ACC112 (cell line): ENCODE measurements around the gene TMEM37.

Source experiments
- H2AFZ ChIP-seq: fragments of 200-600 bp; sonication (generic); one replicate; pipeline ENCODE4 v1.6.0; 2017; ENCODE audit warnings: antibody characterized with exemption, low read length; ENCODE audit not compliant: unreplicated experiment
- H3K27ac ChIP-seq: fragments of 200-600 bp; sonication (generic); 2 replicates; pipeline ENCODE4 v1.5.1; 2014; ENCODE audit warnings: low read depth, mild to moderate bottlenecking, antibody characterized with exemption, low read length, moderate library complexity
- H3K27me3 ChIP-seq: fragments of 200-600 bp; sonication (generic); 2 replicates; pipeline ENCODE4 v1.6.1; 2014; ENCODE audit warnings: mild to moderate bottlenecking, antibody characterized with exemption, low read length, moderate library complexity, mixed read lengths; ENCODE audit not compliant: insufficient read depth
- H3K36me3 ChIP-seq: fragments of 200-600 bp; sonication (generic); 2 replicates; pipeline ENCODE4 v1.6.1; 2016; ENCODE audit warnings: mild to moderate bottlenecking, antibody characterized with exemption, low read length, moderate library complexity, mixed read lengths; ENCODE audit not compliant: insufficient read depth
- H3K4me1 ChIP-seq: fragments of 200-600 bp; sonication (generic); one replicate; pipeline ENCODE4 v1.6.1; 2016; ENCODE audit warnings: low read length, mixed read lengths; ENCODE audit not compliant: insufficient read depth, unreplicated experiment, control insufficient read depth
- H3K4me3 ChIP-seq: fragments of 200-600 bp; sonication (generic); 2 replicates; pipeline ENCODE4 v1.5.1; 2014; ENCODE audit warnings: mild to moderate bottlenecking, low read depth, low read length
- H3K79me2 ChIP-seq: fragments of 200-600 bp; sonication (generic); one replicate; pipeline ENCODE4 v1.6.0; 2016; ENCODE audit warnings: low read length; ENCODE audit not compliant: control insufficient read depth, unreplicated experiment, insufficient read depth

The TMEM37 gene

GRCh38 chr2:119473621-119474370 is 42.1 kb downstream of the TMEM37 start:
- no peak overlapping the region for H3K27ac ChIP-seq
- H3K36me3 ChIP-seq, result no peaks in the 10 kb centered on the region
- H3K27me3 ChIP-seq, result no peaks in the 10 kb centered on the region
- no peaks in the 10 kb centered on the region for H3K79me2 ChIP-seq
- H2AFZ ChIP-seq, result no peak overlapping the region
- no peaks in the 10 kb centered on the region for H3K4me1 ChIP-seq
- H3K4me3 ChIP-seq, result no peak overlapping the region

- H3K4me1 ChIP-seq, result no peaks in the 10 kb centered on the region
- H3K36me3 ChIP-seq, result no peaks in the 10 kb centered on the region
- no peak overlapping the region for H3K4me3 ChIP-seq
- no peaks in the 10 kb centered on the region for H3K27me3 ChIP-seq
- no peaks in the 10 kb centered on the region for H3K79me2 ChIP-seq
- no peak overlapping the region for H3K27ac ChIP-seq
- no peak overlapping the region for H2AFZ ChIP-seq
These were observed 42.9 kb downstream of the TMEM37 start for GRCh38 chr2:119474371-119475224.

- Histone ChIP-seq H2AFZ (no peak overlapping the region), H3K79me2 (no peaks in the 10 kb centered on the region), H3K4me1 (no peaks in the 10 kb centered on the region), H3K27ac (no peak overlapping the region), H3K27me3 (no peaks in the 10 kb centered on the region), H3K4me3 (no peak overlapping the region), H3K36me3 (no peaks in the 10 kb centered on the region)
These were observed 43.7 kb downstream of the TMEM37 start for GRCh38 chr2:119475225-119475856.

GRCh38 chr2:119475857-119476244 is 44.2 kb downstream of the TMEM37 start:
- Histone ChIP-seq H3K27me3 (no peaks in the 10 kb centered on the region), H3K27ac (no peak overlapping the region), H3K4me1 (no peaks in the 10 kb centered on the region), H2AFZ (no peak overlapping the region), H3K4me3 (no peak overlapping the region), H3K36me3 (no peaks in the 10 kb centered on the region), H3K79me2 (no peaks in the 10 kb centered on the region)

- H3K27me3 ChIP-seq, result no peaks in the 10 kb centered on the region
- no peaks in the 10 kb centered on the region for H3K36me3 ChIP-seq
- 0 out of 2 replicates have a peak overlapping the region, but pooled peaks have one; percentile 20 for H3K4me3 ChIP-seq
- H3K4me1 ChIP-seq, result no peaks in the 10 kb centered on the region
- no peak overlapping the region for H2AFZ ChIP-seq
- no peak overlapping the region for H3K27ac ChIP-seq
- no peaks in the 10 kb centered on the region for H3K79me2 ChIP-seq
These were observed 44.9 kb downstream of the TMEM37 start for GRCh38 chr2:119476301-119477112.

GRCh38 chr2:119477113-119477505 is 45.5 kb downstream of the TMEM37 start:
- Histone ChIP-seq H3K36me3 (no peaks in the 10 kb centered on the region), H3K27me3 (no peaks in the 10 kb centered on the region), H3K4me3 (no peak overlapping the region), H3K79me2 (no peaks in the 10 kb centered on the region), H2AFZ (no peak overlapping the region), H3K27ac (no peak overlapping the region), H3K4me1 (no peaks in the 10 kb centered on the region)

- H3K27ac ChIP-seq, result no peak overlapping the region
- no peak overlapping the region for H3K4me3 ChIP-seq
- no peaks in the 10 kb centered on the region for H3K27me3 ChIP-seq
- H3K36me3 ChIP-seq, result no peaks in the 10 kb centered on the region
- H3K4me1 ChIP-seq, result peaks cover 6% of the 10 kb centered on the region
- H2AFZ ChIP-seq, result no peak overlapping the region
- H3K79me2 ChIP-seq, result no peaks in the 10 kb centered on the region
These were observed 46.7 kb downstream of the TMEM37 start for GRCh38 chr2:119478188-119478977.

GRCh38 chr2:119478978-119479295 is 47.3 kb downstream of the TMEM37 start:
- Histone ChIP-seq H3K79me2 (no peaks in the 10 kb centered on the region), H3K36me3 (no peaks in the 10 kb centered on the region), H2AFZ (no peak overlapping the region), H3K4me1 (peaks cover 6% of the 10 kb centered on the region), H3K4me3 (no peak overlapping the region), H3K27me3 (no peaks in the 10 kb centered on the region), H3K27ac (no peak overlapping the region)

- H3K36me3 ChIP-seq, result no peaks in the 10 kb centered on the region
- H3K27me3 ChIP-seq, result no peaks in the 10 kb centered on the region
- no peaks in the 10 kb centered on the region for H3K79me2 ChIP-seq
- H2AFZ ChIP-seq, result no peak overlapping the region
- peaks cover 12% of the 10 kb centered on the region for H3K4me1 ChIP-seq
- no peak overlapping the region for H3K4me3 ChIP-seq
- no peak overlapping the region for H3K27ac ChIP-seq
These were observed 48.5 kb downstream of the TMEM37 start for GRCh38 chr2:119480184-119480583.

- no peaks in the 10 kb centered on the region for H3K36me3 ChIP-seq
These were observed 49.1 kb downstream of the TMEM37 start for GRCh38 chr2:119480718-119481142.

More at GRCh38 chr2:119480718-119481142, 49.1 kb downstream of the TMEM37 start:
- peaks cover 13% of the 10 kb centered on the region for H3K4me1 ChIP-seq
- H3K27me3 ChIP-seq, result no peaks in the 10 kb centered on the region
- no peak overlapping the region for H3K27ac ChIP-seq
- no peak overlapping the region for H3K4me3 ChIP-seq
- no peaks in the 10 kb centered on the region for H3K79me2 ChIP-seq
- H2AFZ ChIP-seq, result no peak overlapping the region
